BLaER1 treated with 17β-estradiol and CSF1 and Interleukin-3, amounts not matched to agents 10 nM and 100 nM (cell line): Measurements from ENCODE around the gene DCC.

Experiments used
- H3K27ac ChIP-seq, 11 experiments: shearing (Covaris generic); formaldehyde crosslinking; 2 replicates each; pipeline ENCODE4 v1.8.1; 2022
- H3K27me3 ChIP-seq, 11 experiments: shearing (Covaris generic); formaldehyde crosslinking; 2 replicates each; pipeline ENCODE4 v1.8.1; 2022
- H3K36me3 ChIP-seq, 11 experiments: shearing (Covaris generic); formaldehyde crosslinking; 2 replicates each; pipeline ENCODE4 v1.8.1; 2022
- H3K4me1 ChIP-seq, 10 experiments: shearing (Covaris generic); formaldehyde crosslinking; 2 replicates each; pipeline ENCODE4 v1.8.1; 2022
- H3K4me2 ChIP-seq, 11 experiments: shearing (Covaris generic); formaldehyde crosslinking; 2 replicates each; pipeline ENCODE4 v1.8.1; 2022
- H3K4me3 ChIP-seq, 10 experiments: shearing (Covaris generic); formaldehyde crosslinking; 2 replicates each; pipeline ENCODE4 v1.8.1; 2022
- H3K9ac ChIP-seq, 11 experiments: shearing (Covaris generic); formaldehyde crosslinking; 2 replicates each; pipeline ENCODE4 v1.8.1; 2022
- H3K9me3 ChIP-seq, 11 experiments: shearing (Covaris generic); formaldehyde crosslinking; replicated peaks in 1 of 11; 2 replicates each; pipeline ENCODE4 v1.8.1; 2022
- H4K20me1 ChIP-seq, 11 experiments: shearing (Covaris generic); formaldehyde crosslinking; 2 replicates each; pipeline ENCODE4 v1.8.1; 2022
- Cebpa-rat ChIP-seq, 11 experiments: shearing (Covaris generic); IDR thresholded peaks; 2 replicates each; pipeline ENCODE4 v1.8.1; 2022

The DCC gene

DNA sequence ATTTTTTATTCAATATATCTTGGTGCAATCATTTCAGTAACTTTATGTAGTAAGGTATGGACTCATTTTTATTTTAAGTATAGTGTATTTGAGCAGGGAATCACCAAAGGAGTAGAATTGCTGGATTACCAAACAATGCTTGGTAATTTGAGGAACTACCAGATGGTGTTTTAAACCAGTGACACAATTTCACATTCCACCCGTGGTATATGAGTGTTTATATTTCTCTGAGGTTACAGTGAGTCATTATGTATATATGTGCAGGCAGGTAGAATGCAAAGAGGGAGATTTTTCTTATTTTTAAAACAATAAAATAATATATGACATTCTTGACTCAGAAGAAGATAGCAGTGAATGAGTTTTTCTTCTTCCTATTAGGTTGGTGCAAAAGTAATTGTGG is 596.9 kb downstream of the DCC start:
- Histone ChIP-seq H3K27me3 (no peaks in the 10 kb centered on the region), H3K4me2 (no peak overlapping the region), H4K20me1 (no peaks in the 10 kb centered on the region), H3K27ac (no peak overlapping the region), H3K36me3 (no peaks in the 10 kb centered on the region), H3K9ac (no peak overlapping the region), H3K4me3 (no peak overlapping the region), H3K4me1 (peaks cover 0 to 6% (median 0%) of the 10 kb centered on the region in 10 experiments; a peak in 1 of 20 replicates), H3K9me3 (peaks cover 0 to 16% (median 3%) of the 10 kb centered on the region in 11 experiments; a peak in 9 of 22 replicates)
- no peak for TF ChIP-seq Cebpa-rat (IDR thresholded peaks at IDR 0.05)

DNA sequence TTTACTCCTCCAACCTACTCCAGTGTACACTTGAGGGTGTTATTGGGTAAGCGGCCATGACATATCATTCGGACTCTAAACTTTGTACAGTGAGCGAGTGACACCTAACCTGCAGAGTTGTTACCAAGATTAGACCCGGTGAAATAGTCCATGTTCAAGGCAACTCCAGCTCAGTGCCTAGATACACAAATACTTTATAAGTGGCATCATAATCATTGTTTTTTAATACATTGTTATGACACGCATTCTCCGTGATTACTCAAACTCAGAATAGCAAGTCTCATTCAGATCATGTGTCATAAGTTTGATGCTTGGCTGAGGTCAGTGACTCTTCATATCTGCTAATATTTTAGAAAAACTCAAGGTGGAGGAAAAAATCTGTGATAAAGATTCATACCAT is 597.8 kb downstream of the DCC start:
- H3K4me2 ChIP-seq = no peak overlapping the region
- H3K9me3 ChIP-seq = peaks cover 4 to 25% (median 11%) of the 10 kb centered on the region in 11 experiments; a peak in 19 of 22 replicates
- H3K27me3 ChIP-seq = no peaks in the 10 kb centered on the region
- H3K4me3 ChIP-seq = no peak overlapping the region
- H3K36me3 ChIP-seq = peaks cover 0 to 4% (median 0%) of the 10 kb centered on the region in 11 experiments; a peak in 1 of 22 replicates
- H3K9ac ChIP-seq = no peak overlapping the region
- no peak for TF ChIP-seq Cebpa-rat (IDR thresholded peaks at IDR 0.05)
- H3K4me1 ChIP-seq = peaks cover 0 to 6% (median 0%) of the 10 kb centered on the region in 10 experiments; a peak in 1 of 20 replicates
- no peaks in the 10 kb centered on the region for H4K20me1 ChIP-seq
- H3K27ac ChIP-seq = no peak overlapping the region

DNA sequence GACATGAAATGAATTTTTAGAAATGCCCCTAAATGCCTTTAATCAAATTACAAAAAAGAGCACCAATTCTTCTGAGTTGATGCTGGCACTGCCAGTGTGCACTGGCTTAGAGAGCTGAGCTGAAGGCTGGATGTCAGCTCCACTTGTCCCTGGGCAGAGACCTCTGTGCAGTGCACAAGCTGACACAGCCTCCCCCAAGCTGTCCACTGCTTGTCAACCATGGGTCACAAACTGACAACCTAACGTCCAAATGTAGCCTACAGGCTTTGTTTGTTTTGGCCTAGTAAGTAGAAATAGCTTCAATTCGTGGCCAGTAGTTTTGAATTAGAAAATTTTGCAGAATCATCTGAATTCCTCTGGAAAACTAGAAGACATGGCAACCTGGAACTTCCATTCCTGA is 605.6 kb downstream of the DCC start:
- Histone ChIP-seq H3K9me3 (peaks cover 4 to 31% (median 17%) of the 10 kb centered on the region in 11 experiments; a peak in 19 of 22 replicates), H3K27ac (no peak overlapping the region), H3K4me3 (no peak overlapping the region), H3K9ac (no peak overlapping the region), H3K27me3 (no peaks in the 10 kb centered on the region), H3K4me1 (peaks cover 0 to 50% (median 26%) of the 10 kb centered on the region in 10 experiments; a peak in 15 of 20 replicates), H4K20me1 (no peaks in the 10 kb centered on the region), H3K36me3 (peaks cover 0 to 4% (median 0%) of the 10 kb centered on the region in 11 experiments; a peak in 1 of 22 replicates), H3K4me2 (peak overlapping the region in 6 of 11 experiments; percentile 19 to 56 (median 39); a peak in 8 of 22 replicates)
- no peak for TF ChIP-seq Cebpa-rat (IDR thresholded peaks at IDR 0.05)

DNA sequence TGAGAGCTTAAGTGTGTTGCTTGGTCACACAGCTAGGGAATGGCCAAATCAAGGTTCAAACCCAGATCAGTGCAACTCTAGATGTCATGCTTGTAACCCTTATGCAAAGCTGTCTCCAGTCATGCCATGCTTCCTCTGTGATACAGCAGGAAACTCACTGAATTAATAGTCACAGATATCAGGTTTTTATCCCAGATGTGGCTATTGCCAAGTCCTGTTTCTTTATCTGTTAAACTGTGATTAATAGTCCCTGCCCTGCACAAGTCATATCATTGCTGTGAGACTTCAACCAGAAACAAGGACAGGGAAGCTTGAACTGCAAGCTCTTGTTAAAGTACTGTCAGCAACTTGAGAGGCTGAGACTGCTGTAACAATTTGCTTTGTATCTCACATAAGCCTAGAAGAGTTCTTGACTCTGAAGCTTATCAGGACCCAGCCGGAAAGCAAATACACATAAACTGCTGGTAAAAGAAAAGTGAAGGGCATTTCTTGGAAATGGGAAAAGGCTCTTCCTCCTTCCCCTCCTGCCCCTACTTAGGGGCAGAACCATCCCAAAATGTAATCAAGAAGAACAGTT is 609.0 kb downstream of the DCC start:
- TF ChIP-seq Cebpa-rat (IDR thresholded peaks at IDR 0.05) = no peak
- H4K20me1 ChIP-seq = no peaks in the 10 kb centered on the region
- no peak overlapping the region for H3K27ac ChIP-seq
- H3K27me3 ChIP-seq = no peaks in the 10 kb centered on the region
- H3K36me3 ChIP-seq = no peaks in the 10 kb centered on the region
- H3K9ac ChIP-seq = no peak overlapping the region
- peaks cover 0 to 46% (median 21%) of the 10 kb centered on the region in 10 experiments; a peak in 15 of 20 replicates for H3K4me1 ChIP-seq
- H3K9me3 ChIP-seq = peaks cover 0 to 13% (median 0%) of the 10 kb centered on the region in 11 experiments; a peak in 4 of 22 replicates
- no peak overlapping the region for H3K4me3 ChIP-seq
- peak overlapping the region in 5 of 11 experiments; percentile 10 to 40 (median 27); a peak in 8 of 22 replicates for H3K4me2 ChIP-seq

DNA sequence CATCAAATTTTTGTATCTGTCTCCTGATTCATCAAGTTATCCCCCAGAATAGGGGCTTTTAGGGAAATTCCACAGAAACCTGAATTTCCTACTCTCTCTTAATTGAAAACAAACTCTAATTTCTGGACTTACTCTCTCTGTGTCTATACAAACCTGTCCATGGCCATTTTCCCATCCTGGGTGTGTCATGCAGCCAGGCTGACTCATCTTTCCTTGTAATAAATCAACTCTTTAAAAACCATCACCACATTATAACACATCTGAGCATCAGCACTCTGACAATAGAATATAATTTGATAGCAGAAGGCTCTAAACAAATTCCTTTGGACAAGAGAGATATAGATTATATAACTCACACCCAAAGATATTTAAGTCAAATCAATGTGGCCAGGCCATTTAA is 610.2 kb downstream of the DCC start:
- H3K9ac ChIP-seq = no peak overlapping the region
- peaks cover 0 to 13% (median 0%) of the 10 kb centered on the region in 11 experiments; a peak in 4 of 22 replicates for H3K9me3 ChIP-seq
- H3K4me2 ChIP-seq = no peak overlapping the region
- H4K20me1 ChIP-seq = no peaks in the 10 kb centered on the region
- H3K27ac ChIP-seq = no peak overlapping the region
- H3K4me1 ChIP-seq = peaks cover 0 to 34% (median 11%) of the 10 kb centered on the region in 10 experiments; a peak in 10 of 20 replicates
- no peaks in the 10 kb centered on the region for H3K27me3 ChIP-seq
- H3K36me3 ChIP-seq = no peaks in the 10 kb centered on the region
- no peak overlapping the region for H3K4me3 ChIP-seq
- no peak for TF ChIP-seq Cebpa-rat (IDR thresholded peaks at IDR 0.05)

DNA sequence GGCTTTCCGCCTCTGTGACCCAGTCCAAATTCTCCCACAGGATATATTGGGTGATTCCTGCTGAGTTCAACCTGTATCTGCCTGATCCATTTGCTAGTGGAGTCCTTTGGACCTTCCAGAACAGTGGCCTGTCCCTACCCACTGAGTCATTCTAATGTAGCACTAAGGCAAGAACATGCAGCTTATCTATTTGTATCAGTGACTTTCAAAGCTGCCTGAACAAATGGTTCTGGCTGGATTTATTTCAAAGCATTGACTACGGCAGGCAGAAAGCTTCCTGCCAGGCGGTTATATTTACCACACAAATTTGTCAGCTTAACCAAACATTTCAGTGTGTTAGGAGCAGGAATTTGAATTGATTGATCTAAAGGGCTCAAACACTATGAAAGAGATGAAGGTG is 613.4 kb downstream of the DCC start:
- no peak for TF ChIP-seq Cebpa-rat (IDR thresholded peaks at IDR 0.05)
- H3K9ac ChIP-seq = no peak overlapping the region
- H3K9me3 ChIP-seq = peaks cover 0 to 9% (median 0%) of the 10 kb centered on the region in 11 experiments; a peak in 3 of 22 replicates
- H3K27me3 ChIP-seq = no peaks in the 10 kb centered on the region
- no peak overlapping the region for H3K4me3 ChIP-seq
- no peaks in the 10 kb centered on the region for H4K20me1 ChIP-seq
- H3K4me1 ChIP-seq = peaks cover 0 to 16% (median 6%) of the 10 kb centered on the region in 10 experiments; a peak in 8 of 20 replicates
- H3K4me2 ChIP-seq = peak overlapping the region in 1 of 11 experiments; percentile 8; a peak in 1 of 22 replicates
- H3K36me3 ChIP-seq = no peaks in the 10 kb centered on the region
- H3K27ac ChIP-seq = no peak overlapping the region

DNA sequence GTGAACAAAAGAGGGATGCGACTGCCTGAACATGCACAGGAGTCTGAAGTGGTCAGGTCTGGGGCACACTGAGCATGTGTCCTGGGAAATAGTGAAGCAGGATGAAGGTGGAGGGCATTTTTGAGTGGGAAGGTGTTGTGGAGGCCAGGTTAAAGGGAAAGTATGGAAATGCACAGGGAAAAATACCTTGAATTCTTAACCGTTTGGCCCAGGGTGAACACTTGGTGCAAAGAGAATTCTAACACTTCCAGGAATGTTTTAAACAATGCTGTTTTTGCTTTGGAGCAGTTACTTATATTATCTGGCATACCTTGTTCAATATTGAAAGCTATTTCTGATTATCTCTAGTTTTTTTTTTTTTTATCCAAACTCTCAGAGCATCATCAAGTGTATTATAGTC is 623.5 kb downstream of the DCC start:
- TF ChIP-seq Cebpa-rat (IDR thresholded peaks at IDR 0.05) = no peak
- Histone ChIP-seq H3K27me3 (no peaks in the 10 kb centered on the region), H3K9ac (no peak overlapping the region), H3K4me3 (no peak overlapping the region), H3K36me3 (no peaks in the 10 kb centered on the region), H4K20me1 (no peaks in the 10 kb centered on the region), H3K4me1 (no peaks in the 10 kb centered on the region), H3K9me3 (peaks cover 4 to 9% (median 5%) of the 10 kb centered on the region in 11 experiments; a peak in 9 of 22 replicates), H3K27ac (no peak overlapping the region), H3K4me2 (no peak overlapping the region)

DNA sequence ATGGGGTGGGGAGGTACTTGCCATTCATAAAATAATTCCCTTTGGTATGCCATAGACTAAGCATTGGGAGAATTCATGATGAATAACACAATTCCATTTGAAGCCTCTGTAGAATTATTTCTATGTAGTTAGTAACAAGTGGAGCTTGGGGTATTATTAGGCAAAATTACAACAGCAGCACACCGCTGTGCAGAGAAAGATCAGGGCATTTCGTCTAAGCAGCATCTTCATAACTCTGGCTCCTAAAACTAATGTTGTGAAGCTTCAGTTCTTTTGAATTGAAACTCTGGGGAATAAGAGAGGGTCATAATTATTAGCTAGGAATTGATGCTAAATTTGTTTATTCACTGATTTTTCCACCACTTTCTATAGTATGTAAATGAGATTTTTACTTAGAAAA is 630.7 kb downstream of the DCC start:
- H3K4me2 ChIP-seq = no peak overlapping the region
- no peaks in the 10 kb centered on the region for H4K20me1 ChIP-seq
- no peak for TF ChIP-seq Cebpa-rat (IDR thresholded peaks at IDR 0.05)
- no peak overlapping the region for H3K27ac ChIP-seq
- no peaks in the 10 kb centered on the region for H3K36me3 ChIP-seq
- H3K27me3 ChIP-seq = no peaks in the 10 kb centered on the region
- no peak overlapping the region for H3K4me3 ChIP-seq
- H3K4me1 ChIP-seq = no peaks in the 10 kb centered on the region
- no peak overlapping the region for H3K9ac ChIP-seq
- H3K9me3 ChIP-seq = no peaks in the 10 kb centered on the region

DNA sequence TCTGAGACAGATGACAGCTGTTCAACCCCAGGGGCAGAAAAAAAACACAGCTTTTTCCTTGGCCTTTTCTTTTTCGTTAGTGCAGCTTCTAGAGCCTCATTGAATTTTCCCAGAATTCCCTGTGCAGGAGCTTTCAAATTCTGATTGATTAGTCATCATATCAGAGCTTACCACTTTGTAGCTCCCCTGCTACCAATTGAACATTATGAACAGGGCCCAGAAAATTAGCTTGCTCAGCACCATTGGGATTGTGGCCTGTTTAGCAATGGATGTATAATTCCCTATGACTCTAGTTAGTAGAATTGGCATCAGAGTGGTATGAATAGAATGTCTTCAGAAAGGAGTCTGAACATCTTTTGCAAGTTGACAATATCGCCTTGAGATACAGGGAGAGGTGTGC is 631.1 kb downstream of the DCC start:
- Histone ChIP-seq H3K4me2 (no peak overlapping the region), H3K27me3 (no peaks in the 10 kb centered on the region), H4K20me1 (no peaks in the 10 kb centered on the region), H3K9me3 (no peaks in the 10 kb centered on the region), H3K36me3 (no peaks in the 10 kb centered on the region), H3K9ac (no peak overlapping the region), H3K27ac (no peak overlapping the region), H3K4me1 (no peaks in the 10 kb centered on the region), H3K4me3 (no peak overlapping the region)
- TF ChIP-seq Cebpa-rat (IDR thresholded peaks at IDR 0.05) = no peak

DNA sequence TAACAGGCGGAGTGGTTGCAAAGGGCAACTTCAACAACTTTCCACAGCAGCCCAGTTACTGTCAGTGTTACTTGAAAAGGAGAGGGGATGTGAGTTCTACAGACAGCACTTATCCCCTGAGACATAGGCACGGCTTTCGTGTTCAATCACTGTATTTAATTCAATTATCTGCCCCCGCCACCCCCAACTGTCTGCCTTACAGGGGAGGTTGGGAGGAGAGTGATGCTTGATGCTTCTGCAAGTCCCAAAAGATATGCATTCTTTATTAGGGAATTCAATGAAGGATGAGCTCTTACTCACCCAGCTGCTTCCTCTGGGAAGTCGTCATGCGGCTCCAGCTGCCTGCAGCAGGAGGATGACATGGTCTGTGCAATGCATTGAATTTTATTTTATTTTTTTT is 639.9 kb downstream of the DCC start:
- Histone ChIP-seq H3K9me3 (no peaks in the 10 kb centered on the region), H3K9ac (no peak overlapping the region), H4K20me1 (no peaks in the 10 kb centered on the region), H3K27ac (no peak overlapping the region), H3K4me1 (peaks cover 0 to 10% (median 4%) of the 10 kb centered on the region in 10 experiments; a peak in 7 of 20 replicates), H3K36me3 (no peaks in the 10 kb centered on the region), H3K27me3 (no peaks in the 10 kb centered on the region), H3K4me3 (no peak overlapping the region), H3K4me2 (peak overlapping the region in 5 of 11 experiments; percentile 7 to 49 (median 33); a peak in 7 of 22 replicates)
- TF ChIP-seq Cebpa-rat (IDR thresholded peaks at IDR 0.05) = no peak
